ENCODE measurements around the gene THSD1. TPM values are rescaled to one million over a fixed set of nuclear protein-coding genes. Genes with fewer than 3 reads are reported as not detected.

The THSD1 gene
- total RNA-seq, 2 experiments from 2014 or later, result 0.28 TPM; not detected in 1

DNA sequence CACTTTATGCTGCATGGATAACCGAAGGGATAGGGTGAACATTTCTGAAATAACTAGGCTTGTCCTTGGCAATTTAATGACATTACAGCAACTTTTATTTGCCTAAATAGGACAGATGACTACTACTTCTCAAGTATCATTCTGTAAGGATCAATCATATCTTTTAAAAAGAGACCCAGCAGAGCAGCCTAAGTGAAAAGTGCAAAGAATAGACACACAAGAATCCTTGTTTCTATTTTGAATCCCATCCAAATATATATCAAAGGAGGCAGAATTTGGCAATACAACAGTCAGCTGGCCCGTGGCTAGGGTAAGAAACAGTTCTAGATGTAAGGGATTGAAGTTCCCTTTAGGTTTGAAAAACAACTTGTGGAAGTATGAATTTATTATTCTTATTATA, 6.9 kb downstream of the THSD1 start:
- POLR2A ChIA-PET, result no interaction called here
- BruUV-seq (replicated peaks), result no TSS peak
- Histone ChIP-seq H3K9me3 (ENCODE audit: low read length) (no peaks in the 10 kb centered on the region), H3K27ac (ENCODE audit: low read depth, low read length, poor library complexity, severe bottlenecking) (no peak overlapping the region), H3K79me2 (ENCODE audit: insufficient read depth, low read depth, low read length) (no peaks in the 10 kb centered on the region), H2AFZ (ENCODE audit: low read length) (no peak overlapping the region), H3K4me1 (ENCODE audit: insufficient read depth, low read length, poor library complexity, severe bottlenecking) (no peaks in the 10 kb centered on the region), H3K9me2 (ENCODE audit: insufficient read depth, low read length) (no peaks in the 10 kb centered on the region), H3K4me3 (ENCODE audit: low read depth, low read length, poor library complexity, severe bottlenecking) (no peak overlapping the region), H3K4me2 (ENCODE audit: low read length) (no peak overlapping the region), H4K20me1 (ENCODE audit: insufficient read depth, low read length) (no peaks in the 10 kb centered on the region), H3K36me3 (ENCODE audit: insufficient read depth, low read length) (no peaks in the 10 kb centered on the region)
- intact Hi-C loops (cut with micrococcal nuclease; ENCODE audit: unreplicated experiment), result no loop called here
- TF ChIP-seq CTCF (conservative IDR thresholded peaks at IDR 0.05; ENCODE audit: low read length), result no peak
- no peak for TF ChIP-seq EZH2phosphoT487 (IDR thresholded peaks at IDR 0.05; ENCODE audit: borderline replicate concordance, low read depth, low read length)
- no peak for DNase-seq (ENCODE audit: low spot score)
- CTCF ChIA-PET (ENCODE audit: unreplicated experiment), result no interaction called here

GRCh38 chr13:52395704-52396103, 10.3 kb downstream of the THSD1 start:
- Histone ChIP-seq H3K36me3 (ENCODE audit: insufficient read depth, low read length) (no peaks in the 10 kb centered on the region), H3K4me1 (ENCODE audit: insufficient read depth, low read length, poor library complexity, severe bottlenecking) (no peaks in the 10 kb centered on the region), H3K4me3 (ENCODE audit: low read depth, low read length, poor library complexity, severe bottlenecking) (no peak overlapping the region), H3K4me2 (ENCODE audit: low read length) (no peak overlapping the region), H4K20me1 (ENCODE audit: insufficient read depth, low read length) (no peaks in the 10 kb centered on the region), H2AFZ (ENCODE audit: low read length) (no peak overlapping the region), H3K27ac (ENCODE audit: low read depth, low read length, poor library complexity, severe bottlenecking) (no peak overlapping the region), H3K9me2 (ENCODE audit: insufficient read depth, low read length) (no peaks in the 10 kb centered on the region), H3K79me2 (ENCODE audit: insufficient read depth, low read depth, low read length) (no peaks in the 10 kb centered on the region), H3K9me3 (ENCODE audit: low read length) (no peaks in the 10 kb centered on the region)
- ChIA-PET POLR2A (no interaction called here), CTCF (ENCODE audit: unreplicated experiment) (no interaction called here)
- TF ChIP-seq CTCF (conservative IDR thresholded peaks at IDR 0.05; ENCODE audit: low read length), result no peak
- TF ChIP-seq EZH2phosphoT487 (IDR thresholded peaks at IDR 0.05; ENCODE audit: borderline replicate concordance, low read depth, low read length), result no peak
- DNase-seq (ENCODE audit: low spot score), result no peak
- no TSS peak for BruUV-seq (replicated peaks)
- intact Hi-C loops (cut with micrococcal nuclease; ENCODE audit: unreplicated experiment), result no loop called here

- no peaks in the 10 kb centered on the region for H3K9me3 ChIP-seq (ENCODE audit: low read length)
- no peak overlapping the region for H2AFZ ChIP-seq (ENCODE audit: low read length)
- no peak overlapping the region for H3K27ac ChIP-seq (ENCODE audit: low read depth, low read length, poor library complexity, severe bottlenecking)
- no peaks in the 10 kb centered on the region for H3K36me3 ChIP-seq (ENCODE audit: insufficient read depth, low read length)
- H4K20me1 ChIP-seq (ENCODE audit: insufficient read depth, low read length), result no peaks in the 10 kb centered on the region
- no peak for DNase-seq (ENCODE audit: low spot score)
- no peaks in the 10 kb centered on the region for H3K9me2 ChIP-seq (ENCODE audit: insufficient read depth, low read length)
- H3K4me1 ChIP-seq (ENCODE audit: insufficient read depth, low read length, poor library complexity, severe bottlenecking), result no peaks in the 10 kb centered on the region
- no peak overlapping the region for H3K4me2 ChIP-seq (ENCODE audit: low read length)
- TF ChIP-seq CTCF (conservative IDR thresholded peaks at IDR 0.05; ENCODE audit: low read length) (no peak), EZH2phosphoT487 (IDR thresholded peaks at IDR 0.05; ENCODE audit: borderline replicate concordance, low read depth, low read length) (no peak)
- BruUV-seq (replicated peaks), result no TSS peak
- no peaks in the 10 kb centered on the region for H3K79me2 ChIP-seq (ENCODE audit: insufficient read depth, low read depth, low read length)
- intact Hi-C loops (cut with micrococcal nuclease; ENCODE audit: unreplicated experiment), result no loop called here
- POLR2A ChIA-PET, result interaction anchor here (0.5 kb wide), 1 partner anchor 1742 kb away, joined by 4 read pairs; no protein-coding TSS in a partner anchor
- CTCF ChIA-PET (ENCODE audit: unreplicated experiment), result no interaction called here
- no peak overlapping the region for H3K4me3 ChIP-seq (ENCODE audit: low read depth, low read length, poor library complexity, severe bottlenecking)
Observed at GRCh38 chr13:52394586-52394985, 11.4 kb downstream of the THSD1 start.
